Chondrocyte (in vitro differentiated cells): Measurements from ENCODE around the gene SPATA25. TPM values are rescaled to one million over a fixed set of nuclear protein-coding genes. Genes with fewer than 3 reads are reported as not detected.

Source experiments
- DNase-seq: peaks from one replicate; pipeline ENCODE4 v3.0.0; 2021; ENCODE audit warnings: mixed read lengths, low spot score
- H3K27ac Mint-ChIP-seq: one replicate; pipeline ENCODE4 v1.8.0; 2021; ENCODE audit warnings: mild to moderate bottlenecking, moderate library complexity, mixed read lengths; ENCODE audit not compliant: unreplicated experiment
- H3K27me3 Mint-ChIP-seq: 2 replicates; pipeline ENCODE4 v1.8.0; 2021; ENCODE audit warnings: low read depth, mixed read lengths
- H3K36me3 Mint-ChIP-seq: 2 replicates; pipeline ENCODE4 v1.8.0; 2021; ENCODE audit warnings: low read depth, mixed read lengths
- H3K4me1 Mint-ChIP-seq: 2 replicates; pipeline ENCODE4 v1.8.0; 2021; ENCODE audit warnings: low read depth, mild to moderate bottlenecking, mixed read lengths
- H3K4me3 Mint-ChIP-seq: one replicate; pipeline ENCODE4 v1.8.0; 2021; ENCODE audit warnings: mild to moderate bottlenecking, moderate library complexity, mixed read lengths; ENCODE audit not compliant: unreplicated experiment
- H3K9me3 Mint-ChIP-seq: 2 replicates; pipeline ENCODE4 v1.8.0; 2021; ENCODE audit warnings: low read depth, mixed read lengths
- long read RNA-seq: library from polyadenylated mRNA; stranded (forward); transcript quantifications from one replicate; pipeline ENCODE4 v2.0.0, GENCODE V29; 2021
- total RNA-seq: library from RNA; stranded (reverse); gene quantifications from 3 replicates; pipeline ENCODE4 v1.2.1, GENCODE V29; 2021
- TF ChIP-seq, protein P1 (sequence below): fragments of 200-600 bp; sonication (generic); IDR thresholded peaks from 2 replicates; pipeline ENCODE4 v1.5.0; 2021; ENCODE audit warnings: antibody characterized with exemption, mild to moderate bottlenecking, moderate library complexity

The SPATA25 gene
- total RNA-seq, result 0.49 to 1.4 TPM (median 1.2 TPM) in 3 replicates
- long read RNA-seq, result 0 reads

- Mint-ChIP-seq H3K9me3 (no peaks in the 10 kb centered on the region), H3K27me3 (no peaks in the 10 kb centered on the region), H3K4me3 (no peak within 1 kb of the TSS), H3K27ac (no peak within 1 kb of the TSS), H3K36me3 (peaks cover 6% of the 10 kb centered on the region), H3K4me1 (peaks cover 24% of the 10 kb centered on the region)
- no peak for DNase-seq
- TF ChIP-seq, protein P1, sequence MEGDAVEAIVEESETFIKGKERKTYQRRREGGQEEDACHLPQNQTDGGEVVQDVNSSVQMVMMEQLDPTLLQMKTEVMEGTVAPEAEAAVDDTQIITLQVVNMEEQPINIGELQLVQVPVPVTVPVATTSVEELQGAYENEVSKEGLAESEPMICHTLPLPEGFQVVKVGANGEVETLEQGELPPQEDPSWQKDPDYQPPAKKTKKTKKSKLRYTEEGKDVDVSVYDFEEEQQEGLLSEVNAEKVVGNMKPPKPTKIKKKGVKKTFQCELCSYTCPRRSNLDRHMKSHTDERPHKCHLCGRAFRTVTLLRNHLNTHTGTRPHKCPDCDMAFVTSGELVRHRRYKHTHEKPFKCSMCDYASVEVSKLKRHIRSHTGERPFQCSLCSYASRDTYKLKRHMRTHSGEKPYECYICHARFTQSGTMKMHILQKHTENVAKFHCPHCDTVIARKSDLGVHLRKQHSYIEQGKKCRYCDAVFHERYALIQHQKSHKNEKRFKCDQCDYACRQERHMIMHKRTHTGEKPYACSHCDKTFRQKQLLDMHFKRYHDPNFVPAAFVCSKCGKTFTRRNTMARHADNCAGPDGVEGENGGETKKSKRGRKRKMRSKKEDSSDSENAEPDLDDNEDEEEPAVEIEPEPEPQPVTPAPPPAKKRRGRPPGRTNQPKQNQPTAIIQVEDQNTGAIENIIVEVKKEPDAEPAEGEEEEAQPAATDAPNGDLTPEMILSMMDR, result no peak
Observed at GRCh38 chr20:45887346-45887715, at the start of gene SPATA25. Gene SPATA25, minus strand, starts transcription at chr20:45887622. Its CDS starts 32 bp downstream, at chr20:45887590.

DNA sequence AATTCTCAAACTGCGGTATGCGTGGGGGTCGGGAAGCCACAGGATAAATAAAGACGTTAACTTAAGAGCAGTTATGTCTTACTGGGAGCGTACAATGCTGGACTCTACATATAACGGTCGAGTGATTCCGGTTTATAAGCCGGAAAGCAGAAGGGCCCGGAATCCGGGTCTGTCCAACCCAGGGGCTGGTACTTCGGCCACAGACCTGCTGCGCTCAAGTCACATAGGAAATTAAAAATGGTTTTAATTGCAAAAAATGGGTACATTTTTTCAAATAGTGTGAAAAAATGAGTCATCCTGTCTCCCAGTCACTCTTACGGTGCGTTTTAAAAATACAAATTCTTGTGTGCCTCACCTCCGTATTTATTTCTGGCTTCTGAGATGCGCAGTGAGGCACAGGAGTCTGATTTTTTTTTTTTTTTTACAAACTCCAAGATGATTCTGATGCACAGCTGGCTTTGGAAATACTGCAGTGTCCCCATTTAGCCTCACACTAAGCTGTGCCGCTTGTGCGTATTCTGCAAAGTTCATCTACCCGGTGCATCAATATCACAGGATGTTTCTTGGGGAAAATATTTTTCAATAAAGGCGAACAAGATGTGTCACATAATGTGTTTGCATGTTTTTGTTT, 48.1 kb upstream of the SPATA25 start:
- no peaks in the 10 kb centered on the region for H3K9me3 Mint-ChIP-seq
- peaks cover 20% of the 10 kb centered on the region for H3K36me3 Mint-ChIP-seq
- peaks cover 13% of the 10 kb centered on the region for H3K4me1 Mint-ChIP-seq
- H3K27ac Mint-ChIP-seq, result peak overlapping the region; percentile 93
- TF ChIP-seq, protein P1, result no peak
- no peak for DNase-seq
- H3K27me3 Mint-ChIP-seq, result no peaks in the 10 kb centered on the region
- peak overlapping the region; percentile 86 for H3K4me3 Mint-ChIP-seq

- H3K9me3 Mint-ChIP-seq, result no peaks in the 10 kb centered on the region
- peaks cover 19% of the 10 kb centered on the region for H3K36me3 Mint-ChIP-seq
- DNase-seq, result no peak
- TF ChIP-seq, protein P1, result peak; percentile 12
- H3K27ac Mint-ChIP-seq, result peak within 1 kb of the TSS; percentile 96
- peak within 1 kb of the TSS; percentile 93 for H3K4me3 Mint-ChIP-seq
- H3K27me3 Mint-ChIP-seq, result no peaks in the 10 kb centered on the region
- peaks cover 13% of the 10 kb centered on the region for H3K4me1 Mint-ChIP-seq
Observed at GRCh38 chr20:45934586-45935415, 47.4 kb upstream of the SPATA25 start, which contains the start of gene PCIF1. Gene PCIF1, plus strand, starts transcription at chr20:45934683. Its CDS starts 4,317 bp downstream, at chr20:45939000.

GRCh38 chr20:45934046-45934585, 46.7 kb upstream of the SPATA25 start:
- Mint-ChIP-seq H3K9me3 (no peaks in the 10 kb centered on the region), H3K4me1 (peaks cover 13% of the 10 kb centered on the region), H3K27me3 (no peaks in the 10 kb centered on the region), H3K27ac (peak overlapping the region; percentile 96), H3K4me3 (peak overlapping the region; percentile 93), H3K36me3 (peaks cover 14% of the 10 kb centered on the region)
- no peak for DNase-seq
- TF ChIP-seq, protein P1, result no peak
